Endothelial cell (in vitro differentiated cells): ENCODE data around the gene TRIAP1. TPM values are rescaled to one million over a fixed set of nuclear protein-coding genes. Genes with fewer than 3 reads are reported as not detected.
"Not testable (repeated sequence)": the region's sequence is repeated elsewhere in the genome, so short reads cannot be mapped to it uniquely, and the experiment has no call there.

Experiments
- DNase-seq: peaks from one replicate; pipeline ENCODE4 v3.0.0; 2021; ENCODE audit warnings: low spot score
- H3K27ac Mint-ChIP-seq: one replicate; pipeline ENCODE4 v1.8.0; 2021; ENCODE audit warnings: mixed read lengths, inconsistent platforms; ENCODE audit not compliant: unreplicated experiment
- H3K27me3 Mint-ChIP-seq: one replicate; pipeline ENCODE4 v1.8.0; 2021; ENCODE audit warnings: mild to moderate bottlenecking, moderate library complexity, mixed read lengths, inconsistent platforms; ENCODE audit not compliant: unreplicated experiment
- H3K36me3 Mint-ChIP-seq: one replicate; pipeline ENCODE4 v1.8.0; 2021; ENCODE audit warnings: mild to moderate bottlenecking, low read depth, mixed read lengths, inconsistent platforms; ENCODE audit not compliant: unreplicated experiment
- H3K4me1 Mint-ChIP-seq: one replicate; pipeline ENCODE4 v1.8.0; 2021; ENCODE audit warnings: mild to moderate bottlenecking, mixed read lengths, inconsistent platforms; ENCODE audit not compliant: unreplicated experiment
- H3K4me3 Mint-ChIP-seq: one replicate; pipeline ENCODE4 v1.8.0; 2021; ENCODE audit warnings: mild to moderate bottlenecking, mixed read lengths, inconsistent platforms; ENCODE audit not compliant: unreplicated experiment
- H3K9me3 Mint-ChIP-seq: one replicate; pipeline ENCODE4 v1.8.0; 2021; ENCODE audit warnings: mixed read lengths, inconsistent platforms; ENCODE audit not compliant: unreplicated experiment
- CTCF ChIP-seq: fragments of 200-600 bp; sonication (generic); IDR thresholded peaks from one replicate; pipeline ENCODE4 v1.5.0; 2021; ENCODE audit warnings: antibody characterized with exemption; ENCODE audit not compliant: unreplicated experiment
- total RNA-seq: library from RNA; stranded (reverse); fragmentation: NEBNext Ultra II Directional; extraction: Animal tissue kit (Norgen Biotek cat#: 25700); gene quantifications from one replicate; pipeline ENCODE4 v1.2.1, GENCODE V29; 2021; ENCODE audit not compliant: unreplicated experiment

TRIAP1 gene
- total RNA-seq, 1 donor from 2014 or later, result 39.8 TPM

- Mint-ChIP-seq H3K27me3 (peaks cover 6% of the 10 kb centered on the region), H3K4me3 (no peak overlapping the region), H3K9me3 (no peaks in the 10 kb centered on the region), H3K27ac (no peak overlapping the region), H3K36me3 (peaks cover 17% of the 10 kb centered on the region), H3K4me1 (peaks cover 10% of the 10 kb centered on the region)
- DNase-seq, result no peak
- no peak for TF ChIP-seq CTCF
Observed at GRCh38 chr12:120489018-120489417, 42.8 kb upstream of the TRIAP1 start.

- Mint-ChIP-seq H3K27ac (peak overlapping the region; percentile 72), H3K9me3 (no peaks in the 10 kb centered on the region), H3K4me1 (peaks cover 10% of the 10 kb centered on the region), H3K27me3 (peaks cover 7% of the 10 kb centered on the region), H3K36me3 (peaks cover 17% of the 10 kb centered on the region), H3K4me3 (no peak overlapping the region)
- DNase-seq, result no peak
- no peak for TF ChIP-seq CTCF
Observed at GRCh38 chr12:120488057-120488640, 42.0 kb upstream of the TRIAP1 start.

- H3K4me3 Mint-ChIP-seq, H3K9me3 Mint-ChIP-seq, H3K4me1 Mint-ChIP-seq, H3K27me3 Mint-ChIP-seq, DNase-seq, H3K27ac Mint-ChIP-seq: not testable (repeated sequence)
- peaks cover 18% of the 10 kb centered on the region for H3K36me3 Mint-ChIP-seq
Observed at GRCh38 chr12:120487552-120487951, 41.4 kb upstream of the TRIAP1 start.

- H3K27me3 Mint-ChIP-seq, result peaks cover 8% of the 10 kb centered on the region
- DNase-seq, result no peak
- H3K27ac Mint-ChIP-seq, result no peak overlapping the region
- H3K36me3 Mint-ChIP-seq, result peaks cover 15% of the 10 kb centered on the region
- no peak for TF ChIP-seq CTCF
- H3K4me1 Mint-ChIP-seq, result peaks cover 10% of the 10 kb centered on the region
- H3K9me3 Mint-ChIP-seq, result no peaks in the 10 kb centered on the region
- no peak overlapping the region for H3K4me3 Mint-ChIP-seq
Observed at GRCh38 chr12:120485961-120486881, 40.0 kb upstream of the TRIAP1 start.

GRCh38 chr12:120483621-120484020, 37.4 kb upstream of the TRIAP1 start:
- H3K4me1 Mint-ChIP-seq, result peaks cover 7% of the 10 kb centered on the region
- no peak overlapping the region for H3K27ac Mint-ChIP-seq
- peaks cover 3% of the 10 kb centered on the region for H3K36me3 Mint-ChIP-seq
- H3K4me3 Mint-ChIP-seq, result no peak overlapping the region
- TF ChIP-seq CTCF, result no peak
- no peaks in the 10 kb centered on the region for H3K9me3 Mint-ChIP-seq
- no peak for DNase-seq
- peaks cover 4% of the 10 kb centered on the region for H3K27me3 Mint-ChIP-seq
